MCF 10A (cell line): ENCODE data around the gene TPST1. TPM values are rescaled to one million over a fixed set of nuclear protein-coding genes. Genes with fewer than 3 reads are reported as not detected.

Source experiments
- BruUV-seq: library from RNA; stranded (reverse); fragments of 400-500 nt; replicated peaks from 2 replicates; lab custom pipeline; 2021; lab: Mats Ljungman, UMichigan
- CTCF ChIA-PET: fragments of 300-600 bp; sonication (Branson Sonifier 250); formaldehyde crosslinking; extraction: SDS; loops from one replicate; lab custom pipeline; 2021; ENCODE audit warnings: antibody characterized with exemption, inconsistent platforms; lab: Yijun Ruan, JAX
- POLR2A ChIA-PET: fragments of 300-600, 350-650 bp; sonication (Branson Sonifier 250); formaldehyde crosslinking; extraction: SDS; loops from one replicate; lab custom pipeline; 2020; ENCODE audit warnings: antibody characterized with exemption, inconsistent platforms; lab: Yijun Ruan, JAX
- DNase-seq: peaks from one replicate; pipeline ENCODE4 v3.0.0-alpha.2; 2018; ENCODE audit not compliant: unreplicated experiment
- H3K27ac Mint-ChIP-seq: one replicate; pipeline ENCODE4 v1.8.0; 2022; ENCODE audit warnings: mild to moderate bottlenecking, low read depth, mixed read lengths; ENCODE audit not compliant: unreplicated experiment
- H3K27me3 Mint-ChIP-seq: one replicate; pipeline ENCODE4 v1.8.0; 2022; ENCODE audit warnings: mixed read lengths; ENCODE audit not compliant: insufficient read depth, unreplicated experiment
- H3K36me3 Mint-ChIP-seq: one replicate; pipeline ENCODE4 v1.8.0; 2022; ENCODE audit warnings: mild to moderate bottlenecking, moderate library complexity, mixed read lengths; ENCODE audit not compliant: insufficient read depth, unreplicated experiment
- H3K4me1 Mint-ChIP-seq: one replicate; pipeline ENCODE4 v1.8.0; 2022; ENCODE audit warnings: mixed read lengths; ENCODE audit not compliant: insufficient read depth, unreplicated experiment
- H3K4me3 Mint-ChIP-seq: one replicate; pipeline ENCODE4 v1.8.0; 2022; ENCODE audit warnings: mild to moderate bottlenecking, moderate library complexity, mixed read lengths; ENCODE audit not compliant: unreplicated experiment
- H3K9me3 Mint-ChIP-seq: one replicate; pipeline ENCODE4 v1.8.0; 2022; ENCODE audit warnings: mixed read lengths; ENCODE audit not compliant: unreplicated experiment
- intact Hi-C: fragments of 100-400 bp; cut with micrococcal nuclease; formaldehyde crosslinking; loops from 2 replicates; pipeline ENCODE4 v1.14.1; 2022
- total RNA-seq: library from RNA; stranded (reverse); gene quantifications from 2 replicates; pipeline ENCODE4 v1.2.3, GENCODE V29; 2022
- TF ChIP-seq, protein P1 (sequence below): fragments of 200-600 bp; IDR thresholded peaks from one replicate; pipeline ENCODE4 v1.8.0; 2022; ENCODE audit warnings: antibody characterized with exemption, mild to moderate bottlenecking; ENCODE audit not compliant: unreplicated experiment

Gene TPST1
- total RNA-seq, 1 experiment from 2014 or later, result 3.2 TPM

- ChIA-PET CTCF (no interaction called here), POLR2A (interaction anchor here (0.6 kb wide), 1 partner anchor 153 kb away, joined by 3 read pairs; no protein-coding TSS in a partner anchor)
- Mint-ChIP-seq H3K9me3 (no peaks in the 10 kb centered on the region), H3K27me3 (no peaks in the 10 kb centered on the region), H3K4me1 (no peaks in the 10 kb centered on the region), H3K27ac (no peak overlapping the region), H3K4me3 (no peak overlapping the region), H3K36me3 (peaks cover 6% of the 10 kb centered on the region)
- DNase-seq, result no peak
- no TSS peak for BruUV-seq
- TF ChIP-seq, protein P1, sequence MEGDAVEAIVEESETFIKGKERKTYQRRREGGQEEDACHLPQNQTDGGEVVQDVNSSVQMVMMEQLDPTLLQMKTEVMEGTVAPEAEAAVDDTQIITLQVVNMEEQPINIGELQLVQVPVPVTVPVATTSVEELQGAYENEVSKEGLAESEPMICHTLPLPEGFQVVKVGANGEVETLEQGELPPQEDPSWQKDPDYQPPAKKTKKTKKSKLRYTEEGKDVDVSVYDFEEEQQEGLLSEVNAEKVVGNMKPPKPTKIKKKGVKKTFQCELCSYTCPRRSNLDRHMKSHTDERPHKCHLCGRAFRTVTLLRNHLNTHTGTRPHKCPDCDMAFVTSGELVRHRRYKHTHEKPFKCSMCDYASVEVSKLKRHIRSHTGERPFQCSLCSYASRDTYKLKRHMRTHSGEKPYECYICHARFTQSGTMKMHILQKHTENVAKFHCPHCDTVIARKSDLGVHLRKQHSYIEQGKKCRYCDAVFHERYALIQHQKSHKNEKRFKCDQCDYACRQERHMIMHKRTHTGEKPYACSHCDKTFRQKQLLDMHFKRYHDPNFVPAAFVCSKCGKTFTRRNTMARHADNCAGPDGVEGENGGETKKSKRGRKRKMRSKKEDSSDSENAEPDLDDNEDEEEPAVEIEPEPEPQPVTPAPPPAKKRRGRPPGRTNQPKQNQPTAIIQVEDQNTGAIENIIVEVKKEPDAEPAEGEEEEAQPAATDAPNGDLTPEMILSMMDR, result no peak
- intact Hi-C loops, result no loop called here
Measured at GRCh38 chr7:66313886-66314568, 108.9 kb downstream of the TPST1 start.

GRCh38 chr7:66315192-66315591 lies 110.1 kb downstream of the TPST1 start:
- intact Hi-C loops, result no loop called here
- Mint-ChIP-seq H3K27ac (no peak overlapping the region), H3K36me3 (peaks cover 6% of the 10 kb centered on the region), H3K4me1 (peaks cover 5% of the 10 kb centered on the region), H3K4me3 (no peak overlapping the region), H3K9me3 (no peaks in the 10 kb centered on the region), H3K27me3 (no peaks in the 10 kb centered on the region)
- DNase-seq, result no peak
- BruUV-seq, result no TSS peak
- TF ChIP-seq, protein P1, result no peak
- ChIA-PET CTCF (no interaction called here), POLR2A (no interaction called here)

DNA sequence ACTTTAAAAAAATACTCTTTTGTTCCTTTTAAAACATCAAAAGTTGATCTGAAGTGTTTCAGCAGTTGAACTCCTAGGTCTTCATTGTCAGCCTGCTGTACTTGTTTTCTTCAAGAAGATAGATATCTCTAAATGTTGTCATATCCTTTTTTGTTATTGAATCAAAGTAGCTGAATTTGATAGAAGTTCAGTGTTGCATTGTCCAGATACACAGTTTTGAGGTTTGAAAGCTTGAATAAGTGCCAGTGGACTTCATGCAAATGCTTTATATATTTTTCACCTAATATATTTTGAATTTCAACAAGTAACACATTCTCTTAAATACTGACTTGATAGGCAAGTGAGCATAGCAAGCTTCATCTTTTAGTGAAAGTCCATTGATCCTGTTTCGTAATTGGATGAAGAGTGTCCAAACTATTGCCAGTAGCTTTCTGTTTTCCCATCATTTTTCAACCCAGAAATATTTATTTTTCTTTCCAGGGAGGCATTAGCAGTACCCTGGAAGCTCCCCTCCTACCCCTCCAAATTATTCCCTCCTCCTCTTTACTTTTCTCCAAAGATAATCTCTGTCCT lies 114.4 kb downstream of the TPST1 start:
- Mint-ChIP-seq H3K27ac (no peak overlapping the region), H3K27me3 (no peaks in the 10 kb centered on the region), H3K9me3 (peaks cover 8% of the 10 kb centered on the region), H3K4me3 (no peak overlapping the region), H3K4me1 (peaks cover 5% of the 10 kb centered on the region), H3K36me3 (peaks cover 6% of the 10 kb centered on the region)
- ChIA-PET POLR2A (interaction anchor here (0.8 to 0.9 kb wide), 2 partner anchors 9 to 82 kb away, joined by 3 read pairs; no protein-coding TSS in a partner anchor), CTCF (no interaction called here)
- TF ChIP-seq, protein P1, result no peak
- no TSS peak for BruUV-seq
- intact Hi-C loops, result no loop called here
- no peak for DNase-seq

- no peaks in the 10 kb centered on the region for H3K27me3 Mint-ChIP-seq
- DNase-seq, result no peak
- no TSS peak for BruUV-seq
- TF ChIP-seq, protein P1, result no peak
- ChIA-PET CTCF (no interaction called here), POLR2A (no interaction called here)
- peaks cover 6% of the 10 kb centered on the region for H3K4me1 Mint-ChIP-seq
- H3K9me3 Mint-ChIP-seq, result peaks cover 8% of the 10 kb centered on the region
- no peaks in the 10 kb centered on the region for H3K36me3 Mint-ChIP-seq
- no peak overlapping the region for H3K4me3 Mint-ChIP-seq
- no peak overlapping the region for H3K27ac Mint-ChIP-seq
- intact Hi-C loops, result no loop called here
Measured at GRCh38 chr7:66321283-66321682, 116.1 kb downstream of the TPST1 start.
